WTC11 (cell line): ENCODE results near the gene RBM20. TPM values are rescaled to one million over a fixed set of nuclear protein-coding genes. Genes with fewer than 3 reads are reported as not detected.

Experiments used
- ATAC-seq: fragments of 200-7000 bp; cut with Tn5 transposase; 2 replicates; pipeline ENCODE4 v1.10.0; 2021; ENCODE audit warnings: mild to moderate bottlenecking, moderate library complexity
- CTCF ChIA-PET: fragments of 300-600 bp; sonication (Branson Sonifier 250); formaldehyde crosslinking; loops from one replicate; lab custom pipeline; 2021; ENCODE audit warnings: antibody characterized with exemption; lab: Charles Lee
- POLR2A ChIA-PET: fragments of 350-600 bp; sonication (Branson Sonifier 250); formaldehyde crosslinking; loops from one replicate; lab custom pipeline; 2021; ENCODE audit warnings: antibody characterized with exemption; lab: Charles Lee
- DNase-seq: peaks from one replicate; pipeline ENCODE4 v3.0.0; 2021; ENCODE audit warnings: low spot score
- H3K27ac Mint-ChIP-seq: 2 replicates; pipeline ENCODE4 v1.8.0; 2021; ENCODE audit warnings: mixed read lengths
- H3K27me3 Mint-ChIP-seq: 2 replicates; pipeline ENCODE4 v1.8.0; 2021; ENCODE audit warnings: low read depth, mild to moderate bottlenecking, moderate library complexity, mixed read lengths
- H3K36me3 Mint-ChIP-seq: 2 replicates; pipeline ENCODE4 v1.8.0; 2021; ENCODE audit warnings: mixed read lengths
- H3K4me1 Mint-ChIP-seq: 2 replicates; pipeline ENCODE4 v1.8.0; 2022; ENCODE audit warnings: mixed read lengths
- H3K4me3 Mint-ChIP-seq: 2 replicates; pipeline ENCODE4 v1.8.0; 2021; ENCODE audit warnings: mild to moderate bottlenecking, moderate library complexity, mixed read lengths
- H3K9me3 Mint-ChIP-seq: 2 replicates; pipeline ENCODE4 v1.8.0; 2021; ENCODE audit warnings: mixed read lengths
- CBFB ChIP-seq: sonication (generic); formaldehyde crosslinking; IDR thresholded peaks from 2 replicates; pipeline ENCODE4 v1.8.1; 2022; ENCODE audit warnings: mild to moderate bottlenecking, low read depth, missing genetic modification reagents
- RELA ChIP-seq: sonication (generic); formaldehyde crosslinking; IDR thresholded peaks from 2 replicates; pipeline ENCODE4 v1.8.1; 2022; ENCODE audit warnings: missing genetic modification reagents, mild to moderate bottlenecking, borderline replicate concordance
- RORB ChIP-seq: fragments of 250-450 bp; sonication (Bioruptor Pico); IDR thresholded peaks from 2 replicates; pipeline ENCODE4 v1.9.0; 2021; ENCODE audit warnings: mild to moderate bottlenecking
- ZNF423 ChIP-seq: fragments of 250-450 bp; sonication (Bioruptor Pico); IDR thresholded peaks from 2 replicates; pipeline ENCODE4 v2.1.2; 2022; ENCODE audit warnings: mild to moderate bottlenecking, moderate library complexity
- total RNA-seq: library from RNA; stranded (reverse); gene quantifications from 3 replicates; pipeline ENCODE4 v1.2.3, GENCODE V29; 2021
- TF ChIP-seq, protein P1 (sequence below): sonication (generic); formaldehyde crosslinking; IDR thresholded peaks from 2 replicates; pipeline ENCODE4 v1.8.1; 2022; ENCODE audit warnings: mild to moderate bottlenecking, missing genetic modification reagents, moderate library complexity, borderline replicate concordance
- TF ChIP-seq, protein P2 (sequence below): fragments of 250-450 bp; sonication (Bioruptor Pico); IDR thresholded peaks from 2 replicates; pipeline ENCODE4 v1.9.0; 2021; ENCODE audit warnings: mild to moderate bottlenecking, borderline replicate concordance
- TF ChIP-seq, protein P3 (sequence below): sonication (generic); formaldehyde crosslinking; IDR thresholded peaks from 2 replicates; pipeline ENCODE4 v1.8.1; 2022; ENCODE audit warnings: low read depth, mild to moderate bottlenecking, moderate library complexity, missing genetic modification reagents, borderline replicate concordance
- TF ChIP-seq, protein P4 (sequence below): fragments of 250-450 bp; sonication (Bioruptor Pico); IDR thresholded peaks from 2 replicates; pipeline ENCODE4 v1.9.0; 2021; ENCODE audit warnings: mild to moderate bottlenecking
- TF ChIP-seq, protein P5 (sequence below): sonication (generic); formaldehyde crosslinking; IDR thresholded peaks from 2 replicates; pipeline ENCODE4 v1.8.0; 2022; ENCODE audit warnings: mild to moderate bottlenecking, missing genetic modification reagents

RBM20 gene
- total RNA-seq, 1 experiment from 2014 or later = 0.52 TPM

DNA sequence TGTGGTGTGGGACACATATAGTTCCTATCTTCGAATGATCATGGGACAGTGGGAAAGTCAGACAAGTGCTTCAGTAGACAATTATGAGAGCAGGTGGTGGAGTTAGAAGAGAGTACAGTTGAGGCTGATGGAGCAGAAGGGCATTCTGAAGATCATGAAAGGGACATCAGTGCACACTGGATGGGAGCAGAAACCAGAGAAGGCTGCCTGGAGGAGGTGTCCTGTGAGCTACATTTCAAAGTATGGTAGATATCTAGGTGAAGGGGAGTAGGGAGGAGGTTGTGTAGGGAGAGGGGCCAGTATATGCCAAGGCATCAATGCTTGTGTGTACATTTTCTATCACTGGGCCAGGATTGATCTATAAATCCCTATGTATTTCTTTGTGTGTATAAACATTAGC, 127.3 kb downstream of the RBM20 start (continued):
- TF ChIP-seq, protein P1, sequence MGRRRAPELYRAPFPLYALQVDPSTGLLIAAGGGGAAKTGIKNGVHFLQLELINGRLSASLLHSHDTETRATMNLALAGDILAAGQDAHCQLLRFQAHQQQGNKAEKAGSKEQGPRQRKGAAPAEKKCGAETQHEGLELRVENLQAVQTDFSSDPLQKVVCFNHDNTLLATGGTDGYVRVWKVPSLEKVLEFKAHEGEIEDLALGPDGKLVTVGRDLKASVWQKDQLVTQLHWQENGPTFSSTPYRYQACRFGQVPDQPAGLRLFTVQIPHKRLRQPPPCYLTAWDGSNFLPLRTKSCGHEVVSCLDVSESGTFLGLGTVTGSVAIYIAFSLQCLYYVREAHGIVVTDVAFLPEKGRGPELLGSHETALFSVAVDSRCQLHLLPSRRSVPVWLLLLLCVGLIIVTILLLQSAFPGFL (CRISPR knock-in tag) = no peak
- no peak for TF ChIP-seq RELA (CRISPR knock-in tag)
- TF ChIP-seq, protein P2, sequence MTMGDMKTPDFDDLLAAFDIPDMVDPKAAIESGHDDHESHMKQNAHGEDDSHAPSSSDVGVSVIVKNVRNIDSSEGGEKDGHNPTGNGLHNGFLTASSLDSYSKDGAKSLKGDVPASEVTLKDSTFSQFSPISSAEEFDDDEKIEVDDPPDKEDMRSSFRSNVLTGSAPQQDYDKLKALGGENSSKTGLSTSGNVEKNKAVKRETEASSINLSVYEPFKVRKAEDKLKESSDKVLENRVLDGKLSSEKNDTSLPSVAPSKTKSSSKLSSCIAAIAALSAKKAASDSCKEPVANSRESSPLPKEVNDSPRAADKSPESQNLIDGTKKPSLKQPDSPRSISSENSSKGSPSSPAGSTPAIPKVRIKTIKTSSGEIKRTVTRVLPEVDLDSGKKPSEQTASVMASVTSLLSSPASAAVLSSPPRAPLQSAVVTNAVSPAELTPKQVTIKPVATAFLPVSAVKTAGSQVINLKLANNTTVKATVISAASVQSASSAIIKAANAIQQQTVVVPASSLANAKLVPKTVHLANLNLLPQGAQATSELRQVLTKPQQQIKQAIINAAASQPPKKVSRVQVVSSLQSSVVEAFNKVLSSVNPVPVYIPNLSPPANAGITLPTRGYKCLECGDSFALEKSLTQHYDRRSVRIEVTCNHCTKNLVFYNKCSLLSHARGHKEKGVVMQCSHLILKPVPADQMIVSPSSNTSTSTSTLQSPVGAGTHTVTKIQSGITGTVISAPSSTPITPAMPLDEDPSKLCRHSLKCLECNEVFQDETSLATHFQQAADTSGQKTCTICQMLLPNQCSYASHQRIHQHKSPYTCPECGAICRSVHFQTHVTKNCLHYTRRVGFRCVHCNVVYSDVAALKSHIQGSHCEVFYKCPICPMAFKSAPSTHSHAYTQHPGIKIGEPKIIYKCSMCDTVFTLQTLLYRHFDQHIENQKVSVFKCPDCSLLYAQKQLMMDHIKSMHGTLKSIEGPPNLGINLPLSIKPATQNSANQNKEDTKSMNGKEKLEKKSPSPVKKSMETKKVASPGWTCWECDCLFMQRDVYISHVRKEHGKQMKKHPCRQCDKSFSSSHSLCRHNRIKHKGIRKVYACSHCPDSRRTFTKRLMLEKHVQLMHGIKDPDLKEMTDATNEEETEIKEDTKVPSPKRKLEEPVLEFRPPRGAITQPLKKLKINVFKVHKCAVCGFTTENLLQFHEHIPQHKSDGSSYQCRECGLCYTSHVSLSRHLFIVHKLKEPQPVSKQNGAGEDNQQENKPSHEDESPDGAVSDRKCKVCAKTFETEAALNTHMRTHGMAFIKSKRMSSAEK (CRISPR knock-in tag) = no peak
- TF ChIP-seq, protein P3, sequence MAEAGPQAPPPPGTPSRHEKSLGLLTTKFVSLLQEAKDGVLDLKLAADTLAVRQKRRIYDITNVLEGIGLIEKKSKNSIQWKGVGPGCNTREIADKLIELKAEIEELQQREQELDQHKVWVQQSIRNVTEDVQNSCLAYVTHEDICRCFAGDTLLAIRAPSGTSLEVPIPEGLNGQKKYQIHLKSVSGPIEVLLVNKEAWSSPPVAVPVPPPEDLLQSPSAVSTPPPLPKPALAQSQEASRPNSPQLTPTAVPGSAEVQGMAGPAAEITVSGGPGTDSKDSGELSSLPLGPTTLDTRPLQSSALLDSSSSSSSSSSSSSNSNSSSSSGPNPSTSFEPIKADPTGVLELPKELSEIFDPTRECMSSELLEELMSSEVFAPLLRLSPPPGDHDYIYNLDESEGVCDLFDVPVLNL (CRISPR knock-in tag) = no peak
- no peak for TF ChIP-seq RORB (CRISPR knock-in tag)

DNA sequence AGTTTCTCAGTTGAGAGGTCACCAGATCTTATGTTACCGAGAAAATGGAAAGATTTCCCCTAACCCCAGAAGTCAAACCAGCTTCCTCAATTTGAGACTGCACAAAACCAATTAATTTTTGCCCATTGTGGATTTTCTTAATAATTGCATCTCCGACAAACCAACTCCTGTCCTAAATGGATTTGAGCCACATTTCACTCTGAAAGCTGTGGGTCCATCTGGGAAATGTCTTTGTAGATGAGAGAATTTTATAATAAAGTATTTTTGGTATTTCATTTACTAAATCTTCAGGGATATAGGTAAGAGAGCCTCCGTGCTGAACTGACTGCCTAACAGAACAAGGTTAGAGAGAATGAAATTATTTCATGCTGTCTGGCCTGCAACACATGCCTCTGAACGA, 127.9 kb downstream of the RBM20 start:
- H3K4me3 Mint-ChIP-seq = no peak overlapping the region

More for the DNA sequence above, 127.9 kb downstream of the RBM20 start:
- Mint-ChIP-seq H3K9me3 (no peaks in the 10 kb centered on the region), H3K27me3 (no peaks in the 10 kb centered on the region), H3K4me1 (peaks cover 3% of the 10 kb centered on the region; the same call in 1 of the 2 replicates), H3K27ac (no peak overlapping the region), H3K36me3 (no peaks in the 10 kb centered on the region)
- CTCF ChIA-PET = interaction anchor here (1.1 kb wide), 1 partner anchor 26 kb away, joined by 3 read pairs; no protein-coding TSS in a partner anchor
- no peak for TF ChIP-seq ZNF423 (CRISPR knock-in tag)
- TF ChIP-seq, protein P4, sequence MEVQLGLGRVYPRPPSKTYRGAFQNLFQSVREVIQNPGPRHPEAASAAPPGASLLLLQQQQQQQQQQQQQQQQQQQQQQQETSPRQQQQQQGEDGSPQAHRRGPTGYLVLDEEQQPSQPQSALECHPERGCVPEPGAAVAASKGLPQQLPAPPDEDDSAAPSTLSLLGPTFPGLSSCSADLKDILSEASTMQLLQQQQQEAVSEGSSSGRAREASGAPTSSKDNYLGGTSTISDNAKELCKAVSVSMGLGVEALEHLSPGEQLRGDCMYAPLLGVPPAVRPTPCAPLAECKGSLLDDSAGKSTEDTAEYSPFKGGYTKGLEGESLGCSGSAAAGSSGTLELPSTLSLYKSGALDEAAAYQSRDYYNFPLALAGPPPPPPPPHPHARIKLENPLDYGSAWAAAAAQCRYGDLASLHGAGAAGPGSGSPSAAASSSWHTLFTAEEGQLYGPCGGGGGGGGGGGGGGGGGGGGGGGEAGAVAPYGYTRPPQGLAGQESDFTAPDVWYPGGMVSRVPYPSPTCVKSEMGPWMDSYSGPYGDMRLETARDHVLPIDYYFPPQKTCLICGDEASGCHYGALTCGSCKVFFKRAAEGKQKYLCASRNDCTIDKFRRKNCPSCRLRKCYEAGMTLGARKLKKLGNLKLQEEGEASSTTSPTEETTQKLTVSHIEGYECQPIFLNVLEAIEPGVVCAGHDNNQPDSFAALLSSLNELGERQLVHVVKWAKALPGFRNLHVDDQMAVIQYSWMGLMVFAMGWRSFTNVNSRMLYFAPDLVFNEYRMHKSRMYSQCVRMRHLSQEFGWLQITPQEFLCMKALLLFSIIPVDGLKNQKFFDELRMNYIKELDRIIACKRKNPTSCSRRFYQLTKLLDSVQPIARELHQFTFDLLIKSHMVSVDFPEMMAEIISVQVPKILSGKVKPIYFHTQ (CRISPR knock-in tag) = no peak
- TF ChIP-seq, protein P5, sequence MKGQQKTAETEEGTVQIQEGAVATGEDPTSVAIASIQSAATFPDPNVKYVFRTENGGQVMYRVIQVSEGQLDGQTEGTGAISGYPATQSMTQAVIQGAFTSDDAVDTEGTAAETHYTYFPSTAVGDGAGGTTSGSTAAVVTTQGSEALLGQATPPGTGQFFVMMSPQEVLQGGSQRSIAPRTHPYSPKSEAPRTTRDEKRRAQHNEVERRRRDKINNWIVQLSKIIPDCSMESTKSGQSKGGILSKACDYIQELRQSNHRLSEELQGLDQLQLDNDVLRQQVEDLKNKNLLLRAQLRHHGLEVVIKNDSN = no peak
- TF ChIP-seq CBFB (CRISPR knock-in tag) = no peak
- TF ChIP-seq, protein P2 (CRISPR knock-in tag) = no peak
- DNase-seq (no peak), ATAC-seq (no peak)
- POLR2A ChIA-PET = no interaction called here
